Thyroid gland (tissue), 4 donors: Measurements from ENCODE around the gene MUC3A. TPM values are rescaled to one million over a fixed set of nuclear protein-coding genes. Genes with fewer than 3 reads are reported as not detected.

ENCODE experiments used
- DNase-seq, 2 donors: peaks; one replicate each; pipeline ENCODE4 v3.0.0-alpha.2; 2019
- H3K27ac ChIP-seq, 3 donors: fragments of 200-600 bp; sonication (generic); 1 replicate in 2 of 3; 2 replicates in 1 of 3; pipeline ENCODE4 v1.5.1; 2016 to 2019; ENCODE audit warnings: mild to moderate bottlenecking in 1 of 3, moderate library complexity in 1 of 3
- H3K27me3 ChIP-seq: fragments of 200-600 bp; sonication (generic); one replicate; pipeline ENCODE4 v1.5.1; 2019
- H3K36me3 ChIP-seq, 2 donors: fragments of 200-600 bp; sonication (generic); one replicate each; pipeline ENCODE4 v1.5.1; 2016 to 2019
- H3K4me1 ChIP-seq, 2 donors: fragments of 200-600 bp; sonication (generic); one replicate each; pipeline ENCODE4 v1.5.1; 2017 to 2019
- H3K4me3 ChIP-seq, 3 donors: fragments of 200-600 bp; sonication (generic); replicated peaks in 1 of 3; 1 replicate in 2 of 3; 2 replicates in 1 of 3; pipeline ENCODE4 v1.5.1; 2016; ENCODE audit warnings: mild to moderate bottlenecking in 1 of 3
- H3K9me3 ChIP-seq: fragments of 200-600 bp; sonication (generic); one replicate; pipeline ENCODE4 v1.5.1; 2017
- CTCF ChIP-seq, 6 experiments: fragments of 200-600 bp in 3 of 6; fragments of 450-650 bp in 3 of 6; sonication (generic) in 3 of 6; IDR thresholded peaks; one replicate each; pipeline ENCODE4 v1.5.1; 2016 to 2019; ENCODE audit warnings: antibody characterized with exemption in 6 of 6, mild to moderate bottlenecking in 2 of 6, inconsistent platforms in 1 of 6, moderate library complexity in 1 of 6
- POLR2A ChIP-seq, 2 donors: fragments of 450-650 bp; IDR thresholded peaks; one replicate each; pipeline ENCODE4 v1.6.1; 2017; ENCODE audit warnings: antibody characterized with exemption in 2 of 2, mild to moderate bottlenecking in 2 of 2, moderate library complexity in 1 of 2
- WGBS, 2 donors: methylation state at CpG; one replicate each; pipeline ENCODE4 v1.1.5; 2017; 5-methylcytosine and 5-hydroxymethylcytosine counted together
- intact Hi-C: fragments of 100-400 bp; cut with DNase I; formaldehyde crosslinking; loops from one replicate; pipeline ENCODE4 v1.15.1; 2023
- total RNA-seq, 4 donors: library from RNA; depleted of rRNA; stranded (reverse); fragments of >200 nt; gene quantifications; one replicate each; pipeline ENCODE4 v1.2.3, GENCODE V29; 2016

Gene MUC3A
- total RNA-seq, 4 donors from 2014 or later = under 0.01 to 0.29 (median 0.22) TPM

- no peaks in the 10 kb centered on the region for H3K36me3 ChIP-seq
- DNase-seq = no peak
- intact Hi-C loops = no loop called here
- peaks cover 9 to 18% of the 10 kb centered on the region in 2 donors for H3K4me1 ChIP-seq
- no peaks in the 10 kb centered on the region for H3K9me3 ChIP-seq
- 84 to 90% methylated on average over 3 of the region's 3 CpGs for WGBS, 2 donors
- H3K4me3 ChIP-seq = no peak overlapping the region
- TF ChIP-seq CTCF (IDR thresholded peaks at IDR 0.05) (no peak), POLR2A (IDR thresholded peaks at IDR 0.05) (no peak)
- H3K27me3 ChIP-seq = peaks cover 30% of the 10 kb centered on the region
- no peak overlapping the region for H3K27ac ChIP-seq
These were observed 13.2 kb downstream of the MUC3A start for GRCh38 chr7:100962537-100962936.

DNA sequence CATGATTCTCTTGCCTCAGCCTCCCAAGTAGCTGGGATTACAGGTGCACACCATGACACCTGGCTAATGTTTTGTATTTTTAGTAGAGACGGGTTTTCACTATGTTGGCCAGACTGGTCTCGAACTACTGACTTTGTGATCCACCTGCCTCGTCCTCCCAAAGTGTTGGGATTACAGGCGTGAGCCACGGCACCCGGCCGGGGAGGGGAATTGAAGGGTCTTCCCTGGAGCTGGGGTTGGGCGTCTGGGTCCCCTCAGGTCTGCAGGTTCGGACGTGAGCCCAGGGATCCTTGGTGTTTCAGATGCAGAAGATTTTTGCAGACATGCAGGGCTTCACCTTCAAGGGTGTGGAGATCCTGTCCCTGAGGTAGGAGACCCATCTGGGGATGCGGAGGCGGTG, 14.1 kb downstream of the MUC3A start:
- no peak overlapping the region for H3K4me3 ChIP-seq
- no peak for DNase-seq
- WGBS, 2 donors = 69 to 72% methylated on average over 12 of the region's 12 CpGs
- intact Hi-C loops = no loop called here
- peaks cover 9 to 18% of the 10 kb centered on the region in 2 donors for H3K4me1 ChIP-seq
- H3K36me3 ChIP-seq = no peaks in the 10 kb centered on the region
- peaks cover 30% of the 10 kb centered on the region for H3K27me3 ChIP-seq
- TF ChIP-seq CTCF (IDR thresholded peaks at IDR 0.05) (no peak), POLR2A (IDR thresholded peaks at IDR 0.05) (no peak)
- no peak overlapping the region for H3K27ac ChIP-seq
- H3K9me3 ChIP-seq = no peaks in the 10 kb centered on the region

GRCh38 chr7:100963874-100964273, 14.5 kb downstream of the MUC3A start:
- H3K4me1 ChIP-seq = peaks cover 9 to 18% of the 10 kb centered on the region in 2 donors
- no peaks in the 10 kb centered on the region for H3K9me3 ChIP-seq
- peaks cover 30% of the 10 kb centered on the region for H3K27me3 ChIP-seq
- intact Hi-C loops = no loop called here
- 74 to 75% methylated on average over 8 of the region's 8 CpGs for WGBS, 2 donors
- H3K36me3 ChIP-seq = no peaks in the 10 kb centered on the region
- DNase-seq = no peak
- no peak overlapping the region for H3K4me3 ChIP-seq
- no peak for TF ChIP-seq POLR2A (IDR thresholded peaks at IDR 0.05)
- TF ChIP-seq CTCF (IDR thresholded peaks at IDR 0.05) = no peak
- H3K27ac ChIP-seq = no peak overlapping the region

- peaks cover 30% of the 10 kb centered on the region for H3K27me3 ChIP-seq
- no peak overlapping the region for H3K27ac ChIP-seq
- no peak for DNase-seq
- WGBS, 2 donors = 41 to 43% methylated on average over 7 of the region's 7 CpGs
- no peak overlapping the region for H3K4me3 ChIP-seq
- no peaks in the 10 kb centered on the region for H3K36me3 ChIP-seq
- H3K4me1 ChIP-seq = peaks cover 9 to 18% of the 10 kb centered on the region in 2 donors
- TF ChIP-seq POLR2A (IDR thresholded peaks at IDR 0.05) (no peak), CTCF (IDR thresholded peaks at IDR 0.05) (no peak)
- intact Hi-C loops = no loop called here
- no peaks in the 10 kb centered on the region for H3K9me3 ChIP-seq
These were observed 15.3 kb downstream of the MUC3A start for GRCh38 chr7:100964630-100965029.

DNA sequence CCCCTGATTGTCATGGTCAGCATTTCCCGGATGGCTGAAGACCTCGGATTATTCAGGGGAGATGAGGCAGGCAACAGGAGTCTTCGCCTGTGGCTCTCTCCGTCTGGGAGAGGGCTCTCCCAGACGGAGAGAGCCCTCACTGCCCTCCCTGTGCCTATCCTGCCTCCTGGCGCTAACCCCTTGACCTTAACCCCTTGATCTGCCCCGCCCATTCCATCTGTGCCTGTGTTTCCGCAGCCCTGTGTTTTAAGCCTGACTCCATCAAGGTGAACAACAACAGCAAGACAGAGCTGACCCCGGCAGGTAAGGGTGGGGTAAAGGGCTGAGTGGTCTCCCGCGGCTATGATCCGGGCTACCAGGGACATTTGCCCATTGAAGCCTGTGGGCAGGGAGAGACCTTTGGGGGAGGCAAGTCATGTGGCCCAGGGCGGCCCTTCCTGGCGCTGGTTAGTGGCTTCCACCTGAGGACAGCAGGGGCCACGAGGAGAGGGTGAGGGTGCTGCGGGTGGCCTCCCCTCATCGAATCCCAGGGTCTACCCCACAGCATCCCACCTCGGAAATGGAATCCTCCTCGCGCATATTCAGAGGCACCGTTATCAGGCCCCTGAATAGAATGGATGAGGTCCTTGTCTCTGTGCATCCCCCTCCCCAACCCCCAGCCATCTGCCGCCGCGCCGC, 15.8 kb downstream of the MUC3A start:
- no peak for TF ChIP-seq CTCF (IDR thresholded peaks at IDR 0.05)
- TF ChIP-seq POLR2A (IDR thresholded peaks at IDR 0.05) = no peak
- Histone ChIP-seq H3K36me3 (no peaks in the 10 kb centered on the region), H3K4me1 (peaks cover 9 to 18% of the 10 kb centered on the region in 2 donors), H3K9me3 (no peaks in the 10 kb centered on the region), H3K27ac (no peak overlapping the region), H3K4me3 (peak overlapping the region in 1 of 3 donors; percentile 3), H3K27me3 (peaks cover 30% of the 10 kb centered on the region)
- 16 to 26% methylated on average over 24 of the region's 25 CpGs for WGBS, 2 donors
- intact Hi-C loops = no loop called here
- DNase-seq = no peak
